IMR-90 (cell line): ENCODE results near the gene PPP1R16B. TPM values are rescaled to one million over a fixed set of nuclear protein-coding genes. Genes with fewer than 3 reads are reported as not detected.
A peak's percentile ranks its signal among the peaks of the same experiment; 100 is the strongest.

Experiments used
- ATAC-seq: fragments of 200-7000 bp; cut with Tn5 transposase; 2 replicates; pipeline ENCODE4 v1.9.1; 2020; ENCODE audit warnings: low read depth, mild to moderate bottlenecking, moderate library complexity
- BruUV-seq: library from RNA; stranded (reverse); fragments of 400-500 nt; replicated peaks from 2 replicates; lab custom pipeline; 2021; lab: Mats Ljungman, UMichigan
- CTCF ChIA-PET: fragments of 300-600 bp; formaldehyde crosslinking; extraction: SDS; loops from one replicate; lab custom pipeline; 2021; ENCODE audit warnings: antibody characterized with exemption; lab: Yijun Ruan, JAX
- POLR2A ChIA-PET: fragments of 300-600 bp; sonication (Branson Sonifier 250); formaldehyde crosslinking; loops from one replicate; lab custom pipeline; 2022; ENCODE audit warnings: antibody characterized with exemption; ENCODE audit not compliant: unreplicated experiment; lab: Charles Lee
- DNase-seq: peaks from one replicate; pipeline ENCODE4 v3.0.0; 2013
- H2AFZ ChIP-seq: replicated peaks from 2 replicates; pipeline ENCODE3; 2013; ENCODE audit warnings: low read length, mild to moderate bottlenecking; ENCODE audit not compliant: poor library complexity
- H2AK5ac ChIP-seq: 2 replicates; pipeline ENCODE4 v1.6.1; 2013; ENCODE audit warnings: low read depth, low read length, inconsistent platforms
- H2AK9ac ChIP-seq: replicated peaks from 2 replicates; pipeline ENCODE3; 2013; ENCODE audit warnings: mild to moderate bottlenecking, low read depth, low read length, moderate library complexity; ENCODE audit not compliant: poor library complexity
- H2BK120ac ChIP-seq: 2 replicates; pipeline ENCODE4 v1.6.1; 2013; ENCODE audit warnings: low read depth, low read length, inconsistent platforms
- H2BK15ac ChIP-seq: 3 replicates; pipeline ENCODE4 v1.6.1; 2013; ENCODE audit warnings: low read depth, low read length, inconsistent platforms
- H2BK20ac ChIP-seq: 2 replicates; pipeline ENCODE4 v1.6.1; 2013; ENCODE audit warnings: low read depth, mild to moderate bottlenecking, inconsistent platforms, low read length, moderate library complexity
- H2BK5ac ChIP-seq: 2 replicates; pipeline ENCODE4 v1.6.1; 2013; ENCODE audit warnings: mild to moderate bottlenecking, low read depth, low read length, inconsistent platforms; ENCODE audit not compliant: poor library complexity, severe bottlenecking
- H3K14ac ChIP-seq: replicated peaks from 2 replicates; pipeline ENCODE4 v1.6.1; 2013; ENCODE audit warnings: low read depth, low read length, inconsistent platforms
- H3K18ac ChIP-seq: 2 replicates; pipeline ENCODE4 v1.6.1; 2013; ENCODE audit warnings: low read depth, low read length, control low read depth
- H3K23ac ChIP-seq: 2 replicates; pipeline ENCODE4 v1.6.1; 2013; ENCODE audit warnings: low read depth, low read length, inconsistent platforms
- H3K27ac ChIP-seq: 2 replicates; pipeline ENCODE4 v1.5.1; 2013; ENCODE audit warnings: mild to moderate bottlenecking, control low read depth, low read length; ENCODE audit not compliant: insufficient read depth
- H3K27me3 ChIP-seq: 2 replicates; pipeline ENCODE4 v1.6.1; 2013; ENCODE audit warnings: low read length; ENCODE audit not compliant: control insufficient read depth, insufficient read depth
- H3K36me3 ChIP-seq: 2 replicates; pipeline ENCODE4 v1.6.1; 2013; ENCODE audit warnings: low read length, mixed read lengths; ENCODE audit not compliant: control insufficient read depth, insufficient read depth
- H3K4ac ChIP-seq: 2 replicates; pipeline ENCODE4 v1.6.1; 2013; ENCODE audit warnings: low read depth, low read length, inconsistent platforms
- H3K4me1 ChIP-seq: 2 replicates; pipeline ENCODE4 v1.6.1; 2013; ENCODE audit warnings: low read length, mixed read lengths; ENCODE audit not compliant: control insufficient read depth, insufficient read depth
- H3K4me2 ChIP-seq: 2 replicates; pipeline ENCODE4 v1.6.1; 2013; ENCODE audit warnings: low read depth, mild to moderate bottlenecking, control low read depth, low read length, moderate library complexity
- H3K4me3 ChIP-seq: 2 replicates; pipeline ENCODE4 v1.5.1; 2013; ENCODE audit warnings: low read depth, mild to moderate bottlenecking, control low read depth, low read length, moderate library complexity; ENCODE audit not compliant: insufficient read depth
- H3K56ac ChIP-seq: 2 replicates; pipeline ENCODE4 v1.6.1; 2013; ENCODE audit warnings: low read length, inconsistent platforms; ENCODE audit not compliant: insufficient read depth; ENCODE audit errors: extremely low read depth
- H3K79me1 ChIP-seq, 2 experiments: 2 replicates each; pipeline ENCODE4 v1.6.1; 2013; ENCODE audit warnings: low read length in 2 of 2, inconsistent platforms in 1 of 2, low read depth in 1 of 2
- H3K9ac ChIP-seq: 2 replicates; pipeline ENCODE4 v1.6.1; 2013; ENCODE audit warnings: low read depth, low read length, control low read depth
- H3K9me1 ChIP-seq: 2 replicates; pipeline ENCODE4 v1.6.1; 2013; ENCODE audit warnings: low read length, inconsistent platforms; ENCODE audit not compliant: insufficient read depth
- H3K9me3 ChIP-seq: 2 replicates; pipeline ENCODE4 v1.6.1; 2013; ENCODE audit warnings: low read length; ENCODE audit not compliant: control insufficient read depth, insufficient read depth
- H4K20me1 ChIP-seq: 2 replicates; pipeline ENCODE4 v1.6.1; 2013; ENCODE audit warnings: low read length, inconsistent platforms; ENCODE audit not compliant: insufficient read depth
- H4K5ac ChIP-seq: 2 replicates; pipeline ENCODE4 v1.6.1; 2013; ENCODE audit warnings: mild to moderate bottlenecking, low read depth, low read length, control low read depth
- H4K8ac ChIP-seq, 2 experiments: 2 replicates each; pipeline ENCODE4 v1.6.1; 2013; ENCODE audit warnings: low read depth in 2 of 2, low read length in 2 of 2, control low read depth in 1 of 2, inconsistent platforms in 1 of 2
- H4K91ac ChIP-seq: 2 replicates; pipeline ENCODE4 v1.6.1; 2013; ENCODE audit warnings: low read depth, low read length, inconsistent platforms; ENCODE audit not compliant: insufficient read depth
- CEBPB ChIP-seq: IDR thresholded peaks from 2 replicates; pipeline ENCODE4 v1.6.1; 2012; ENCODE audit warnings: low read depth, low read length, improper control_type of control experiment
- CHD1 ChIP-seq: IDR thresholded peaks from 2 replicates; pipeline ENCODE4 v1.6.1; 2012; ENCODE audit warnings: low read depth, low read length, improper control_type of control experiment
- CTCF ChIP-seq: conservative IDR thresholded peaks from 2 replicates; pipeline ENCODE4 v1.5.1; 2012; ENCODE audit warnings: mild to moderate bottlenecking, low read depth, low read length, improper control_type of control experiment
- FOS ChIP-seq: fragments of 150-350 bp; IDR thresholded peaks from 2 replicates; pipeline ENCODE4 v1.6.1; 2016; ENCODE audit warnings: low read depth, low read length
- MAZ ChIP-seq: IDR thresholded peaks from 2 replicates; pipeline ENCODE4 v1.6.1; 2012; ENCODE audit warnings: low read depth, mild to moderate bottlenecking, low read length, improper control_type of control experiment, moderate library complexity, borderline replicate concordance
- MXI1 ChIP-seq: IDR thresholded peaks from 2 replicates; pipeline ENCODE4 v1.6.1; 2012; ENCODE audit warnings: low read depth, mild to moderate bottlenecking, low read length, moderate library complexity, borderline replicate concordance
- NFE2L2 ChIP-seq: fragments of 150-350 bp; IDR thresholded peaks from 2 replicates; pipeline ENCODE4 v1.6.1; 2016; ENCODE audit warnings: low read depth, mild to moderate bottlenecking, low read length
- POLR2A ChIP-seq: IDR thresholded peaks from 2 replicates; pipeline ENCODE4 v1.6.1; 2012; ENCODE audit warnings: mild to moderate bottlenecking, low read depth, low read length
- RAD21 ChIP-seq: IDR thresholded peaks from 2 replicates; pipeline ENCODE4 v1.6.1; 2012; ENCODE audit warnings: low read length, improper control_type of control experiment
- RFX5 ChIP-seq: IDR thresholded peaks from 2 replicates; pipeline ENCODE4 v1.8.0; 2012; ENCODE audit warnings: low read depth, mild to moderate bottlenecking, low read length, moderate library complexity
- SMC3 ChIP-seq: fragments of 150-350 bp; IDR thresholded peaks from 2 replicates; pipeline ENCODE4 v1.6.1; 2016; ENCODE audit warnings: low read depth, mild to moderate bottlenecking, antibody characterized with exemption, low read length, moderate library complexity
- USF2 ChIP-seq: fragments of 150-350 bp; IDR thresholded peaks from 2 replicates; pipeline ENCODE4 v1.6.1; 2017; ENCODE audit warnings: mild to moderate bottlenecking, antibody characterized with exemption, low read length, low read depth
- WGBS, 2 experiments: methylation state at CpG; one replicate each; pipeline versions ENCODE4 v1.1.5 to v1.1.7; 2013; ENCODE audit warnings: missing lambda C conversion rate in 2 of 2; ENCODE audit not compliant: insufficient read length in 1 of 2; ENCODE audit errors: extremely low coverage in 2 of 2; 5-methylcytosine and 5-hydroxymethylcytosine counted together
- dilution Hi-C: fragments of 300-500 bp; cut with HindIII; formaldehyde crosslinking; loops from one replicate; pipeline ENCODE4 v1.14.3; 2018; ENCODE audit warnings: low sequenced_read_pairs; ENCODE audit not compliant: unreplicated experiment
- in situ Hi-C: fragments of 300-500 bp; cut with MboI; formaldehyde crosslinking; loops from 3 replicates; pipeline ENCODE4 v1.14.3; 2019; ENCODE audit warnings: low sequenced_read_pairs, inconsistent platforms, mixed read lengths
- intact Hi-C: fragments of 100-400 bp; cut with micrococcal nuclease; formaldehyde crosslinking; loops from 2 replicates; pipeline ENCODE4 v1.10.0; 2022
- polyA plus RNA-seq, 3 experiments: library from polyadenylated mRNA; depleted of rRNA; stranded (reverse); fragments of >200 nt; gene quantifications; 2 replicates each; pipeline ENCODE4 v1.2.3, GENCODE V29; 2012; ENCODE audit warnings: low replicate concordance in 1 of 3
- total RNA-seq: library from RNA; depleted of rRNA; stranded (reverse); fragments of >200 nt; gene quantifications from 2 replicates; pipeline ENCODE4 v1.2.3, GENCODE V29; 2012

PPP1R16B gene
- total and polyA plus RNA-seq, 2 of the 4 experiments (the other 2 are of a cell fraction): not detected

GRCh38 chr20:38789503-38790199 is 15.8 kb upstream of the PPP1R16B start:
- Histone ChIP-seq H4K91ac (no peak overlapping the region), H2BK15ac (no peak overlapping the region), H3K9me1 (no peaks in the 10 kb centered on the region), H3K27ac (no peak overlapping the region), H3K4me1 (no peaks in the 10 kb centered on the region), H3K4me3 (no peak overlapping the region), H4K20me1 (no peaks in the 10 kb centered on the region), H3K18ac (no peak overlapping the region), H2AK5ac (no peak overlapping the region), H3K4me2 (no peak overlapping the region), H4K8ac (no peak overlapping the region), H3K4ac (no peak overlapping the region), H3K9me3 (no peaks in the 10 kb centered on the region), H3K14ac (no peak overlapping the region), H2AFZ (peak overlapping the region; percentile 57), H2BK120ac (no peak overlapping the region), H3K56ac (no peak overlapping the region), H3K23ac (no peak overlapping the region), H3K9ac (no peak overlapping the region), H3K27me3 (peaks cover 6% of the 10 kb centered on the region), H3K79me1 (no peaks in the 10 kb centered on the region), H2BK20ac (no peak overlapping the region), H2AK9ac (no peak overlapping the region), H3K36me3 (no peaks in the 10 kb centered on the region), H2BK5ac (no peak overlapping the region), H4K5ac (no peak overlapping the region)
- in situ Hi-C loops (no loop called here), intact Hi-C loops (loop anchor here (1.0 kb wide), 1 partner anchor 143 kb away; no protein-coding TSS in a partner anchor), dilution Hi-C loops (no loop called here)
- 63% methylated on average over 3 of the region's 7 CpGs; no CpG with 5 or more reads in 1 of the 2 experiments for WGBS, 2 experiments
- ATAC-seq: peak; percentile 32; the same call in 1 of the 2 replicates
- TF ChIP-seq USF2: no peak
- TF ChIP-seq FOS: no peak
- TF ChIP-seq MXI1: no peak
- TF ChIP-seq CTCF: no peak
- TF ChIP-seq CHD1: no peak
- no peak for TF ChIP-seq CEBPB
- no peak for TF ChIP-seq MAZ
- TF ChIP-seq NFE2L2: no peak
- no peak for TF ChIP-seq RAD21
- no peak for TF ChIP-seq RFX5
- TF ChIP-seq SMC3: no peak
- no peak for TF ChIP-seq POLR2A
- POLR2A ChIA-PET: no interaction called here
- DNase-seq: peak; percentile 47
- CTCF ChIA-PET: interaction anchor here (1.0 to 1.1 kb wide), 2 partner anchors 25 to 150 kb away, joined by 3 to 6 read pairs; no protein-coding TSS in a partner anchor
- BruUV-seq: no TSS peak
